Neural cell (in vitro differentiated cells): ENCODE results near the gene CTNNA2. TPM values are rescaled to one million over a fixed set of nuclear protein-coding genes. Genes with fewer than 3 reads are reported as not detected.

Source experiments
- H2AFZ ChIP-seq: fragments of 200-600, 300-800 bp; sonication (generic), shearing (Covaris generic); 2 replicates; pipeline ENCODE4 v1.6.0; 2014; ENCODE audit warnings: low read depth, mild to moderate bottlenecking, antibody characterized with exemption, low read length, moderate library complexity
- H3F3A ChIP-seq: fragments of 200-600 bp; shearing (Covaris generic); 2 replicates; pipeline ENCODE4 v1.6.1; 2016; ENCODE audit warnings: mild to moderate bottlenecking, moderate library complexity, mixed read lengths, antibody characterized with exemption, low read length; ENCODE audit not compliant: insufficient read depth, poor library complexity, severe bottlenecking
- H3K27ac ChIP-seq: fragments of 200-600, 300-800 bp; sonication (generic), shearing (Covaris generic); 2 replicates; pipeline ENCODE4 v1.5.1; 2014; ENCODE audit warnings: mild to moderate bottlenecking, low read length, moderate library complexity
- H3K27me3 ChIP-seq: fragments of 300-800, 200-600 bp; sonication (generic), shearing (Covaris generic); 2 replicates; pipeline ENCODE4 v1.6.0; 2014; ENCODE audit warnings: mild to moderate bottlenecking, low read depth, low read length, moderate library complexity; ENCODE audit not compliant: insufficient read depth
- H3K36me3 ChIP-seq: fragments of 300-800, 200-600 bp; sonication (generic), shearing (Covaris generic); 2 replicates; pipeline ENCODE4 v1.5.1; 2014; ENCODE audit warnings: mild to moderate bottlenecking, antibody characterized with exemption, low read length, moderate library complexity; ENCODE audit not compliant: insufficient read depth
- H3K4me2 ChIP-seq: fragments of 300-800, 200-600 bp; sonication (generic), shearing (Covaris generic); 2 replicates; pipeline ENCODE4 v1.6.0; 2014; ENCODE audit warnings: mild to moderate bottlenecking, low read length
- H3K4me3 ChIP-seq: fragments of 300-800, 200-600 bp; sonication (generic), shearing (Covaris generic); 2 replicates; pipeline ENCODE4 v1.5.1; 2014; ENCODE audit warnings: mild to moderate bottlenecking, low read length, moderate library complexity
- H3K79me2 ChIP-seq: fragments of 200-600 bp; shearing (Covaris generic); replicated peaks from 2 replicates; pipeline ENCODE4 v1.6.0; 2014; ENCODE audit warnings: mild to moderate bottlenecking, low read length, moderate library complexity; ENCODE audit not compliant: insufficient read depth
- H3K9ac ChIP-seq: fragments of 300-800, 200-600 bp; sonication (generic), shearing (Covaris generic); 2 replicates; pipeline ENCODE4 v1.6.1; 2016; ENCODE audit warnings: mild to moderate bottlenecking, low read length, mixed read lengths
- H3K9me2 ChIP-seq: fragments of 200-600 bp; shearing (Covaris generic); 2 replicates; pipeline ENCODE4 v1.6.1; 2016; ENCODE audit warnings: mild to moderate bottlenecking, low read length, mixed read lengths; ENCODE audit not compliant: insufficient read depth
- H3K9me3 ChIP-seq: fragments of 200-600, 300-800 bp; sonication (generic), shearing (Covaris generic); 2 replicates; pipeline ENCODE4 v1.6.1; 2016; ENCODE audit warnings: mild to moderate bottlenecking, mixed run types, low read length, moderate library complexity, mixed read lengths
- H4K20me1 ChIP-seq: fragments of 200-600 bp; shearing (Covaris generic); 2 replicates; pipeline ENCODE4 v1.6.1; 2016; ENCODE audit warnings: mild to moderate bottlenecking, mixed run types; ENCODE audit not compliant: insufficient read depth
- CTCF ChIP-seq: fragments of 450-650 bp; IDR thresholded peaks from 2 replicates; pipeline ENCODE4 v1.5.1; 2014; ENCODE audit warnings: antibody characterized with exemption, mild to moderate bottlenecking, moderate library complexity; ENCODE audit not compliant: poor library complexity, severe bottlenecking
- EP300 ChIP-seq: fragments of 450-650 bp; conservative IDR thresholded peaks from 2 replicates; pipeline ENCODE4 v1.6.1; 2014; ENCODE audit warnings: antibody characterized with exemption, mild to moderate bottlenecking, moderate library complexity; ENCODE audit not compliant: poor library complexity, severe bottlenecking
- EZH2 ChIP-seq: fragments of 200-600, 300-800 bp; shearing (Covaris generic), sonication (generic); IDR thresholded peaks from 2 replicates; pipeline ENCODE4 v1.6.1; 2014; ENCODE audit warnings: antibody characterized with exemption, low read length, borderline replicate concordance, mild to moderate bottlenecking; ENCODE audit not compliant: insufficient read depth, poor library complexity, severe bottlenecking
- MXI1 ChIP-seq: fragments of 450-650 bp; conservative IDR thresholded peaks from 2 replicates; pipeline ENCODE4 v1.6.1; 2014; ENCODE audit warnings: antibody characterized with exemption, mild to moderate bottlenecking; ENCODE audit not compliant: poor library complexity, severe bottlenecking
- POLR2AphosphoS5 ChIP-seq: IDR thresholded peaks from 2 replicates; pipeline ENCODE4 v1.6.1; 2012
- RAD21 ChIP-seq: fragments of 450-650 bp; conservative IDR thresholded peaks from 2 replicates; pipeline ENCODE4 v1.6.1; 2014; ENCODE audit warnings: antibody characterized with exemption, mild to moderate bottlenecking, moderate library complexity
- REST ChIP-seq: IDR thresholded peaks from 2 replicates; pipeline ENCODE4 v1.6.1; 2012; ENCODE audit warnings: borderline replicate concordance
- SMC3 ChIP-seq: fragments of 450-650 bp; conservative IDR thresholded peaks from 2 replicates; pipeline ENCODE4 v1.6.1; 2014; ENCODE audit warnings: antibody characterized with exemption, mild to moderate bottlenecking, moderate library complexity; ENCODE audit not compliant: poor library complexity
- TAF1 ChIP-seq: IDR thresholded peaks from 2 replicates; pipeline ENCODE4 v1.6.1; 2012; ENCODE audit warnings: low read depth
- polyA plus RNA-seq: library from polyadenylated mRNA; depleted of rRNA; stranded (reverse); fragments of >200 nt; gene quantifications from 2 replicates; pipeline ENCODE4 v1.2.3, GENCODE V29; 2014

Gene CTNNA2
- polyA plus RNA-seq, 1 donor from 2014 or later: 194 TPM

- no peaks in the 10 kb centered on the region for H4K20me1 ChIP-seq
- H3F3A ChIP-seq: no peaks in the 10 kb centered on the region
- no peaks in the 10 kb centered on the region for H3K79me2 ChIP-seq
- H3K4me2 ChIP-seq: no peak overlapping the region
- H3K9me3 ChIP-seq: no peaks in the 10 kb centered on the region
- TF ChIP-seq CTCF (peak; percentile 16), RAD21 (no peak)
- no peak overlapping the region for H3K9ac ChIP-seq
- H3K9me2 ChIP-seq: no peaks in the 10 kb centered on the region
- H2AFZ ChIP-seq: no peak overlapping the region
- H3K36me3 ChIP-seq: no peaks in the 10 kb centered on the region
- no peaks in the 10 kb centered on the region for H3K27me3 ChIP-seq
- H3K4me3 ChIP-seq: no peak overlapping the region
- no peak overlapping the region for H3K27ac ChIP-seq
Measured at GRCh38 chr2:79910643-79911042, 397.8 kb downstream of the CTNNA2 start.

- no peaks in the 10 kb centered on the region for H3F3A ChIP-seq
- H2AFZ ChIP-seq: no peak overlapping the region
- no peak overlapping the region for H3K4me3 ChIP-seq
- no peaks in the 10 kb centered on the region for H3K79me2 ChIP-seq
- no peak overlapping the region for H3K4me2 ChIP-seq
- H3K9me2 ChIP-seq: no peaks in the 10 kb centered on the region
- no peaks in the 10 kb centered on the region for H4K20me1 ChIP-seq
- TF ChIP-seq POLR2AphosphoS5 (no peak), RAD21 (no peak), MXI1 (no peak), REST (no peak), TAF1 (no peak), SMC3 (no peak)
- H3K27ac ChIP-seq: no peak overlapping the region
- H3K9me3 ChIP-seq: no peaks in the 10 kb centered on the region
- no peaks in the 10 kb centered on the region for H3K27me3 ChIP-seq
- no peaks in the 10 kb centered on the region for H3K36me3 ChIP-seq
- no peak overlapping the region for H3K9ac ChIP-seq
Measured at GRCh38 chr2:79915455-79915854, 402.6 kb downstream of the CTNNA2 start.

- H2AFZ ChIP-seq: no peak overlapping the region
Measured at GRCh38 chr2:79916285-79916684, 403.4 kb downstream of the CTNNA2 start.

More at GRCh38 chr2:79916285-79916684, 403.4 kb downstream of the CTNNA2 start:
- H3F3A ChIP-seq: no peaks in the 10 kb centered on the region
- TF ChIP-seq CTCF (no peak), SMC3 (no peak), EP300 (no peak), RAD21 (no peak), MXI1 (no peak), POLR2AphosphoS5 (no peak), EZH2 (no peak), TAF1 (no peak)
- H3K79me2 ChIP-seq: no peaks in the 10 kb centered on the region
- no peak overlapping the region for H3K4me3 ChIP-seq
- H3K27ac ChIP-seq: no peak overlapping the region
- H4K20me1 ChIP-seq: no peaks in the 10 kb centered on the region
- H3K9ac ChIP-seq: no peak overlapping the region
- H3K36me3 ChIP-seq: no peaks in the 10 kb centered on the region
- H3K4me2 ChIP-seq: no peak overlapping the region
- no peaks in the 10 kb centered on the region for H3K27me3 ChIP-seq
- H3K9me2 ChIP-seq: no peaks in the 10 kb centered on the region
- H3K9me3 ChIP-seq: no peaks in the 10 kb centered on the region
